Neural progenitor cell (in vitro differentiated cells): Measurements from ENCODE around the gene LTBP3.

ENCODE experiments used
- CTCF ChIP-seq: fragments of 200-600 bp; sonication (generic); IDR thresholded peaks from 2 replicates; pipeline ENCODE4 v1.5.1; 2017; ENCODE audit warnings: antibody characterized with exemption, mild to moderate bottlenecking
- EZH2 ChIP-seq: fragments of 200-600 bp; sonication (generic); IDR thresholded peaks from 2 replicates; pipeline ENCODE4 v1.6.1; 2017; ENCODE audit warnings: antibody characterized with exemption, mild to moderate bottlenecking, moderate library complexity
- EZH2phosphoT487 ChIP-seq: fragments of 200-600 bp; sonication (generic); IDR thresholded peaks from 2 replicates; pipeline ENCODE4 v1.6.1; 2017; ENCODE audit warnings: antibody characterized with exemption

GRCh38 chr11:65505466-65506289, 52.5 kb downstream of the LTBP3 start:
- no peak for TF ChIP-seq CTCF
- no peak for TF ChIP-seq EZH2phosphoT487
- TF ChIP-seq EZH2: no peak
